Peyer's patch (tissue), 4 donors: ENCODE data around the gene BCKDHA.

ENCODE experiments used
- POLR2A ChIP-seq, 2 donors: fragments of 450-650 bp; IDR thresholded peaks; one replicate each; pipeline ENCODE4 v1.5.1; 2017; ENCODE audit warnings: antibody characterized with exemption in 2 of 2, mild to moderate bottlenecking in 2 of 2, moderate library complexity in 2 of 2
- TF ChIP-seq, protein P1 (sequence below), 6 experiments: fragments of 450-650 bp in 4 of 6; fragments of 200-600 bp in 2 of 6; sonication (generic) in 1 of 6; IDR thresholded peaks; one replicate each; pipeline ENCODE4 v1.5.1; 2017 to 2019; ENCODE audit warnings: antibody characterized with exemption in 6 of 6, mild to moderate bottlenecking in 3 of 6, moderate library complexity in 1 of 6

DNA sequence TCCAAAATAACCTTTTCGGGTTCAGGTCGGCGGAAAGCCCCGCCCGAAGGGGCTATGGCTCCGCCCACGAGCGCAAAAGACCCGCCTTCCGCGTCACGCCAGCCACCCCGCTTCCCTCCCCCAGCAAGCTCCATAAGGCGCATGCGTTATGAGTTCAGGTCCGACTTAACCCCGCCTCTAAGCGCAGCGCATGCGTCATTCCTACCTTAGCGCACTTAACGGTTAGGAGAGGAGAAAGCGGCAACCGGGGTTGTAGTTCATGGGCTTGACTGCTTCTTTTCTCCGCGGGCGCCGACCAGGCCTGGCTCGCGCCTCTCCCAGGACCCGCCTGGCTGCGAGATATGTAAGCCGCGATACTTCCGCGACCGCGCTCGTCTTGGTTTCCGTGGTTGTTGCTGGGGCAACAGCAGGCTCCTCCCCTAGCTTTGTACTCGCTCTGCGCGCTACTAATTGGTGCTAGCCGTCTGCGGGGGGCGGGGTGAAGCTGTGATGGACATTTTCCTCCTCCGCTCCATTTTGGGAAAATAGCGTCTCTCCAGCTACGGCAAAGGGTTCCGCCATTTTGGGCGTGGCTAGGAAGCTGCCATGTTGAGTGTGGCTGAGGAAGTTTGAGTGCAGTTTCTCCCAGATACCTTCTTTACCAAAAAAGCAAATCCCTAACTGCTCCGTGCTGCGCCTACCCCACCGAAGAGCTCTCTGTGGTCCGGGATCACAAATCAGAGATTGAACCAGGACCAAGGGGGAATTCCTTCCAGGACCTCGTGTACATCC lies 33.7 kb upstream of the BCKDHA start, which contains the start of gene B9D2:
- TF ChIP-seq POLR2A (IDR thresholded peaks at IDR 0.05), result peak; percentile 29 to 32
- TF ChIP-seq, protein P1, sequence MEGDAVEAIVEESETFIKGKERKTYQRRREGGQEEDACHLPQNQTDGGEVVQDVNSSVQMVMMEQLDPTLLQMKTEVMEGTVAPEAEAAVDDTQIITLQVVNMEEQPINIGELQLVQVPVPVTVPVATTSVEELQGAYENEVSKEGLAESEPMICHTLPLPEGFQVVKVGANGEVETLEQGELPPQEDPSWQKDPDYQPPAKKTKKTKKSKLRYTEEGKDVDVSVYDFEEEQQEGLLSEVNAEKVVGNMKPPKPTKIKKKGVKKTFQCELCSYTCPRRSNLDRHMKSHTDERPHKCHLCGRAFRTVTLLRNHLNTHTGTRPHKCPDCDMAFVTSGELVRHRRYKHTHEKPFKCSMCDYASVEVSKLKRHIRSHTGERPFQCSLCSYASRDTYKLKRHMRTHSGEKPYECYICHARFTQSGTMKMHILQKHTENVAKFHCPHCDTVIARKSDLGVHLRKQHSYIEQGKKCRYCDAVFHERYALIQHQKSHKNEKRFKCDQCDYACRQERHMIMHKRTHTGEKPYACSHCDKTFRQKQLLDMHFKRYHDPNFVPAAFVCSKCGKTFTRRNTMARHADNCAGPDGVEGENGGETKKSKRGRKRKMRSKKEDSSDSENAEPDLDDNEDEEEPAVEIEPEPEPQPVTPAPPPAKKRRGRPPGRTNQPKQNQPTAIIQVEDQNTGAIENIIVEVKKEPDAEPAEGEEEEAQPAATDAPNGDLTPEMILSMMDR (IDR thresholded peaks at IDR 0.05), result no peak
